ENCODE data around the gene YWHAB.

Gene YWHAB

DNA sequence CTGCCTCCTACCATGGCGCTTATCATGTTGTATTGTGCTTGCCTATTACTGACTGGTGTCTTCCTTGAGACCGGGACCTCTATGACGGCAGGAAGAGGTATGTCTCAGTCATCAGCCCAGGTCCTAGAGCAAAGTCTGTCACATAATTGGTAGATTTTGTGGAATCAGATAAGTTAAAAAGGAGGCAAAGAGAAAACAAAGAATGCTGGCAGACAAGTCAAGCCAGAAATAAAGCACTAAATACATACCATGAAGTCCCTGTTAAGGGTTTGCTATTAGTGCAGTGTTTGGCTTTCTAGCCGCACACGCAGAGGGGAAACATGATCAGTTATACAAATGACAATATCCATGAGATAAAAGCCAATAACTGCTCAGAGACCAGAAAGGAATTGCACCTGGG is 68.7 kb downstream of the YWHAB start:
- DNase-seq (ENCODE audit: low read depth) = no peak

DNA sequence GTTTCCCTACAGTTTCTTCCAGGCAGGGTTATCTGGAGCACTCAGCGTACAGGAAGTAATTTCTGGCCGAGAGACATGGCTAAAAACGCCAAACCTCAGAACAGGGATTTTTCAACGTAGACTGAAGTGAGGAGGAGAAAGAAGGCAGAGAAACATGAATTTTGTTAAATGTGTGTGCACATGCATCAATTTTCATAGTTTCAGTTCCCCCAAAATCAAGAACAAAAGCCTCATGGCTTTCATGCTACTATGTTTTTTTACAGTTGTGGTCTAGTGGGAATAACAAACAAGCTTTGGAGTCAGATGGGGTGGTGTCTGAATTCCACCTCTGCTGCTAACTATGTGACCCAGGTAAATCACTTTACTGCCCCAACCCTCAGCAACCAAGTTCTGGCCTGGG is 69.8 kb downstream of the YWHAB start:
- DNase-seq (ENCODE audit: low read depth) = no peak

GRCh38 chr20:44956410-44956809 is 70.9 kb downstream of the YWHAB start:
- no peak for DNase-seq (ENCODE audit: low read depth)
